Progenitor cell of endocrine pancreas (in vitro differentiated cells): ENCODE measurements around the gene FOSB. TPM values are rescaled to one million over a fixed set of nuclear protein-coding genes. Genes with fewer than 3 reads are reported as not detected.

Experiments
- DNase-seq: peaks from one replicate; pipeline ENCODE4 v3.0.0; 2021; ENCODE audit warnings: low spot score; ENCODE audit not compliant: unreplicated experiment
- H3K27ac Mint-ChIP-seq: 2 replicates; pipeline ENCODE4 v1.8.0; 2021; ENCODE audit warnings: mild to moderate bottlenecking, moderate library complexity, mixed read lengths
- H3K27me3 Mint-ChIP-seq: 2 replicates; pipeline ENCODE4 v1.8.0; 2021; ENCODE audit warnings: mixed read lengths
- H3K36me3 Mint-ChIP-seq: 2 replicates; pipeline ENCODE4 v1.8.0; 2022; ENCODE audit warnings: mixed read lengths; ENCODE audit not compliant: insufficient read depth
- H3K4me1 Mint-ChIP-seq: 2 replicates; pipeline ENCODE4 v1.8.0; 2021; ENCODE audit warnings: low read depth, mixed read lengths
- H3K4me3 Mint-ChIP-seq: 2 replicates; pipeline ENCODE4 v1.8.0; 2021; ENCODE audit warnings: low read depth, mild to moderate bottlenecking, moderate library complexity, mixed read lengths
- H3K9me3 Mint-ChIP-seq: 2 replicates; pipeline ENCODE4 v1.8.0; 2021; ENCODE audit warnings: low read depth, mixed read lengths
- total RNA-seq: library from RNA; stranded (reverse); gene quantifications from 2 replicates; pipeline ENCODE4 v1.2.1, GENCODE V29; 2021
- TF ChIP-seq, protein P1 (sequence below): fragments of 200-600 bp; sonication (generic); IDR thresholded peaks from one replicate; pipeline ENCODE4 v1.5.0; 2021; ENCODE audit warnings: antibody characterized with exemption, mild to moderate bottlenecking; ENCODE audit not compliant: unreplicated experiment

FOSB gene
- total RNA-seq, 1 donor from 2014 or later = 7.3 TPM

GRCh38 chr19:45478454-45479238 is 10.8 kb downstream of the FOSB start:
- TF ChIP-seq, protein P1, sequence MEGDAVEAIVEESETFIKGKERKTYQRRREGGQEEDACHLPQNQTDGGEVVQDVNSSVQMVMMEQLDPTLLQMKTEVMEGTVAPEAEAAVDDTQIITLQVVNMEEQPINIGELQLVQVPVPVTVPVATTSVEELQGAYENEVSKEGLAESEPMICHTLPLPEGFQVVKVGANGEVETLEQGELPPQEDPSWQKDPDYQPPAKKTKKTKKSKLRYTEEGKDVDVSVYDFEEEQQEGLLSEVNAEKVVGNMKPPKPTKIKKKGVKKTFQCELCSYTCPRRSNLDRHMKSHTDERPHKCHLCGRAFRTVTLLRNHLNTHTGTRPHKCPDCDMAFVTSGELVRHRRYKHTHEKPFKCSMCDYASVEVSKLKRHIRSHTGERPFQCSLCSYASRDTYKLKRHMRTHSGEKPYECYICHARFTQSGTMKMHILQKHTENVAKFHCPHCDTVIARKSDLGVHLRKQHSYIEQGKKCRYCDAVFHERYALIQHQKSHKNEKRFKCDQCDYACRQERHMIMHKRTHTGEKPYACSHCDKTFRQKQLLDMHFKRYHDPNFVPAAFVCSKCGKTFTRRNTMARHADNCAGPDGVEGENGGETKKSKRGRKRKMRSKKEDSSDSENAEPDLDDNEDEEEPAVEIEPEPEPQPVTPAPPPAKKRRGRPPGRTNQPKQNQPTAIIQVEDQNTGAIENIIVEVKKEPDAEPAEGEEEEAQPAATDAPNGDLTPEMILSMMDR = peak; percentile 93
- H3K4me1 Mint-ChIP-seq = peaks cover 5% of the 10 kb centered on the region
- H3K36me3 Mint-ChIP-seq = no peaks in the 10 kb centered on the region
- peak; percentile 81 for DNase-seq
- H3K9me3 Mint-ChIP-seq = no peaks in the 10 kb centered on the region
- peaks cover 13% of the 10 kb centered on the region for H3K27me3 Mint-ChIP-seq
- H3K4me3 Mint-ChIP-seq = peak overlapping the region; percentile 83
- peak overlapping the region; percentile 99 for H3K27ac Mint-ChIP-seq

DNA sequence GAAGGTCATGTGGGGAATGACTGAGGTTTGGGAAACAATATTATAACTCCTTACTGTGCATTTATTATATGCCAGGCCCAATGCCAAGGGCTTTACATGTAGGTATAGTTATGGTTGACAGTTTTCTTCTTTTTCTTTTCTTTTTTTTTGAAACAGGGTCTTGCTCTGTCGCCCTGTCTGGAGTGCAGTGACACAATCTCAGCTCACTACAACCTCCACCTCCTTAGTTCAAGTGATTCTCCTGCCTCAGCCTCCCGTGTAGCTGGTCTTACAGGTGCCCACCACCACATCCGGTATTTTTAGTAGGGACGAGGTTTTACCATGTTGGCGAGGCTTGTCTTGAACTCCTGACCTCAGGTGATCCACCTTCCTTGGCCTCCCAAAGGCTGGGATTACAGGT is 15.2 kb downstream of the FOSB start:
- no peaks in the 10 kb centered on the region for H3K9me3 Mint-ChIP-seq
- no peak overlapping the region for H3K4me3 Mint-ChIP-seq
- DNase-seq = no peak
- H3K27ac Mint-ChIP-seq = no peak overlapping the region
- H3K36me3 Mint-ChIP-seq = peaks cover 1% of the 10 kb centered on the region
- TF ChIP-seq, protein P1 = no peak
- peaks cover 6% of the 10 kb centered on the region for H3K4me1 Mint-ChIP-seq
- no peaks in the 10 kb centered on the region for H3K27me3 Mint-ChIP-seq

- no peaks in the 10 kb centered on the region for H3K27me3 Mint-ChIP-seq
- peak overlapping the region; percentile 23 for H3K27ac Mint-ChIP-seq
- peaks cover 4% of the 10 kb centered on the region for H3K4me1 Mint-ChIP-seq
- no peaks in the 10 kb centered on the region for H3K9me3 Mint-ChIP-seq
- no peak for DNase-seq
- TF ChIP-seq, protein P1 = no peak
- no peak overlapping the region for H3K4me3 Mint-ChIP-seq
- H3K36me3 Mint-ChIP-seq = peaks cover 1% of the 10 kb centered on the region
Observed at GRCh38 chr19:45484273-45484945, 16.6 kb downstream of the FOSB start.

DNA sequence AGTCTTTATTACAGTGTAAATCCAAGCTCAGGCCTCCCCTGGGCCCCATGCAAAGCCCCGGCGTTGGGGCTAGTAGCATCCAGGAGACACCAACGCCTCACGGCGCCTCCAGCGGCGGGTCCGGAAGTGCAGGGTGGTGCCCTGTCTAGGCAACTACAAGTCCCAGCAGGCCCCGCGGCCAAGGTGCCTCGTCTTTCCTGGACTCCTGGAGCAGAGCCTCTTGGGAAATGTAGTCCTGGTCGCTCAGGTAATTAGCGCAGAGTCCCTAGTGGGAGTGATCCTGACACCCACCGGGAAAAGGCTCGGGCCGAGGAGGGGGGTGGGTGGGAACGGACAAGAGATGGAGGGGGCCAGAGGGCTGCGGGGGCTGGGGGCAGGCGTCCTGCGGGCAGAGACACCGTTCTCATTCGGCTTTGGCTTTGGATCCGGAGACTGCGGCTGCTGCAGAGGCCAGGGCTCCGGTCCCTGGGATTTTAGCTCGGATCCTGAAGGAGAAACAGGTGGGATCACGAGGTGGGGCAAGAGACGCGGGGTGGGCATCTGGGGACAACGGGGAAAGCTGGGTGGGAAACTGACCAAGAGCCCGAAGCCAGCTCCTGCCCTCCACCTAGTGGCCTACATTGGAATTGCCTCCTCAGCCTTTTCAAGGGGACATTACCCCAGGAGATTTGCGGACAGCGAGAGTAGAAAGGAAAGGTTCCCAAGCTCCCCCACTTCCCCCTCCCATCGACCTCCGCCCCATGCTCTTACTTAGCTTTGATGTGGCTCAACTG is 17.7 kb downstream of the FOSB start:
- H3K27me3 Mint-ChIP-seq = no peaks in the 10 kb centered on the region
- TF ChIP-seq, protein P1 = peak; percentile 65
- H3K36me3 Mint-ChIP-seq = peaks cover 1% of the 10 kb centered on the region
- H3K9me3 Mint-ChIP-seq = no peaks in the 10 kb centered on the region
- peak overlapping the region; percentile 95 for H3K27ac Mint-ChIP-seq
- H3K4me3 Mint-ChIP-seq = peak overlapping the region; percentile 90
- H3K4me1 Mint-ChIP-seq = peaks cover 4% of the 10 kb centered on the region
- DNase-seq = peak; percentile 99

DNA sequence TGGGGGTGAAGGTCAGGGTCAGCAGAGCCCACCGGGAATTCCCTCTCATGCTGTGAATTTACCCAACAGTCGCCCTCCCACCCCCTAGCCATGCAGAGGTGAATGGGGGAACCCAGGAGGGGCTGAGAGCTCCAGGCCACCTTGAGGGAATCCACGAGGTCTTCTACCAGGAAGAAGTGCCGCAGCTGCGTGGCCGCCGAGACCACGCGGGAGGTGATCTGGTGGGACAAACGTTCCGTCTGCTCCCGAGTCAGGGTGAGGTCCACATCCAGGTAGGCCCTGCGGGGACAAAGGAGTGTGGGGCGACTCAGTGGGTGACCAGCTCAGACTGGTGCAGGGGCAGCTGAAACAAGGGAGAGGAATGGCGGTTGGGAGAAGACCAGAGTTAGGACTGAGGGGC is 20.9 kb downstream of the FOSB start:
- Mint-ChIP-seq H3K4me3 (no peak overlapping the region), H3K9me3 (no peaks in the 10 kb centered on the region), H3K4me1 (peaks cover 7% of the 10 kb centered on the region), H3K27me3 (no peaks in the 10 kb centered on the region), H3K27ac (peak overlapping the region; percentile 73), H3K36me3 (peaks cover 1% of the 10 kb centered on the region)
- TF ChIP-seq, protein P1 = no peak
- no peak for DNase-seq
